K562 treated with DMSO at 1 percent for 24 hours (cell line): ENCODE results near the gene CNTN5. TPM values are rescaled to one million over a fixed set of nuclear protein-coding genes. Genes with fewer than 3 reads are reported as not detected.

ENCODE experiments used
- total RNA-seq: library from RNA; unstranded; fragments of 300-600 nt; gene quantifications from 2 replicates; pipeline ENCODE4 v1.2.3, GENCODE V29; 2022; ENCODE audit warnings: low read depth; ENCODE audit not compliant: insufficient read depth

Gene CNTN5
- total RNA-seq = not detected in 2 replicates

GRCh38 chr11:99020352-99021225 is at the start of gene CNTN5:
Gene CNTN5, plus strand, starts transcription at chr11:99020949.

